Epidermal melanocyte (primary cell): ENCODE measurements around the gene DHFR.
"Not testable (repeated sequence)": the region's sequence is repeated elsewhere in the genome, so short reads cannot be mapped to it uniquely, and the experiment has no call there.

Experiments
- DNase-seq: peaks from one replicate; pipeline ENCODE4 v3.0.0; 2011; ENCODE audit warnings: low spot score; ENCODE audit not compliant: insufficient read length

The DHFR gene

DNA sequence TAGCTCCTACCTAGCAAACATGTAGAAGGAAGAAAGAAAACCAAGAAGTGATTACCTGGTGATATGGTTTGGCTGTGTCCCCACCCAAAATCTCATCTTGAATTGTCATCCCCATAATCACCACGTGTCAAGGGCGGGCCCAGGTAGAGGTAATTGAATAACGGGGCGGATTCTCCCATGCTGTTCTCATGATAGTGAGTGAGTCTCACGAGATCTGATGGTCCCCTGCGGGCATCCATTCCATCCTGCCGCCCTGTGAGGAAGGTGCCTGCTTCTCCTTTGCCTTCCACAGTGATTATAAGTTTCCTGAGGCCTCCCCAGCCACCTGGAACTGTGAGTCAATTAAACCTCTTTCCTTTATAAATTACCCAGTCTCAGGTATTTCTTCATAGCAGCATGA lies 57.3 kb downstream of the DHFR start:
- DNase-seq = no peak

DNA sequence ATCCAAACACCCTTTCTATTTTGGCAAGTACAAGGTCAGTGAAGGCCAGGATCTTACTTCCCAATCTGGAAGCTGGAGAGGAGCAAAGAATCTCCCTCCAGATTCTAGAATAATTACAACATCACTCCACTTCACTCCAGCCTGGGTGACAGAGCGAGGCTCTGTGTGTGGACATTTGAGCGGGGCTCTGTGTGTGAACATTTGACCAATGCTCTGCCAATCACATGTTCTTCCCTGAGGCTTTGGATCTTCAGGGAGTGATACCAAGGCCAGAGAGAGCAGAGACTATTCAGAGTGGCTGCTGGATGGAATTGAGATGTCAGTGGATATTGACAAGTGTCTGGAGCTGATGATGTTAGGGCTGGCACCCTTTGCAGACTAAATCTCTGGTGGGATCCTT lies 60.0 kb downstream of the DHFR start:
- peak; percentile 26 for DNase-seq

DNA sequence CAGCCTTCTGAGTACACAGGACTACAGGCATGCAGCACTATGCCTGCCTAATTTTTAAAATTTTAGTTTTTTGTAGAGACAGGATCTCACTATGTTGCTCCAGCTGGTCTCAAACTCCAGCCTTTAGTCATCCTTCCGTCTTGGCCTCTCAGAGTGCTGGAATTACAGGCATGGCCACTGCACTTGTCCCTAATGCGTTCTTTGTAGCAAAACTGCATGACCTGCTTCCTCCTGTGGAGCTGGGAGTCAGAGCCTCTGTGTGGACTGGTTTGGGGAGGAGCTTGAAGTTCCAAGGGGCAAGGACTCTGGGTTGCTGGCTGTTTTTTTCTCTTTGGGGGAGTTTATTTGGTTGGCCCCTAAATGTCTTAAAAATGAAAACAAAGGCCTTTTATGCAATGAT lies 62.0 kb downstream of the DHFR start:
- DNase-seq = no peak

DNA sequence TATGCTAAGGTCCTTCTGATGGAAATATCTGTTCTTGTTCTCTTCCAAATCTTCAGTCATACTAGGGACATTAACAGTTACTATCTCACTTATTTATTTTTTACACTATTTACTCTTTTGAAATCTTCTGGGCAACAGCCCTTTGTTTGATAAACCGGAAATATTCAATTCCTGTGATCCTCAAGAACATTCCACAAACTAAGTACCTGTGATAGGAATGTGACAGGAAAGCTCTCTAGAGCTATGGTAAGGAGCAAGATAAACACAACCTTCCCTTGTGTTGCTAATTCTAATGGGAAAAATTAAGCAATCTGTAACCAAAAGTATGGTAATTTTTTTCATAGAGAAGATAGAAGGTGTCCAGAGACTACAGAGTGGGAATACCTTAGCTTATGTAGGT lies 62.7 kb downstream of the DHFR start:
- no peak for DNase-seq

DNA sequence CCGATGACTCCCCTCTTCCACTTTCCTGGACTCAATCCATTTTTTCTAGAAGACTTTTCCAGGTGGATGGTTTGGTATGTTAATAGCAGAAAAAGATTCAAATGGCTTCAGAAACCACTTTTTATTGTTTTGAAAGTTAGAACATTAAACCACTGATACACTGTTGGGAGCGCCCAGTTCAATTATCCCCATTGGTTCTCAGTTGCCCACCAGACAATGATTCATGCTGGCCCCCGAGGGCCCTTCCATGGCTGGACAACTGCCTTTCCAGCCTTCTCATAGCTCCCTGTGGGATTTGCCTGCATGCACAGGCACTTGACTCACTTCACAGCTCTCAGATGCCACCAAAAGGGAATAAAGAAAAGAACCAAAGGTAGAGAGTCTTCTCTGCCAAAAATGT lies 63.4 kb downstream of the DHFR start:
- DNase-seq = no peak

DNA sequence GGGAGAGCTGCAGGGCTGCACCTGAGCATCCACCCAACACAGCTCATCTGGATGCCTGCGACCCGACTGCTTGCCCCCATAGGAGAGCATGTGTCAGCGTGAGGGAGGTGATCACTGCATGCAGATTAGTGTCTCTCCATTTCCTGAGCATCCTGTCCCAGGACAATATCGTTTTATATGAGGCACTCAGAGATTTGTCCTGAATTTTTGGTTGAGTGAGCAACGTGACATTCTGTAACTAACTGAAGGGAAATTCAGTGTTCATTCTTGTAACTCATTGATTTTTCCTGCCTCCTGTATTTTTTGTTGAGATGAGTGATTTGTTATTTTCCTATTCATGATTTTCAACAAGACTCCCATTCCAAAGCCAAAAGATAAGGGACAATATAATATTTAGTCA lies 64.0 kb downstream of the DHFR start:
- no peak for DNase-seq

DNA sequence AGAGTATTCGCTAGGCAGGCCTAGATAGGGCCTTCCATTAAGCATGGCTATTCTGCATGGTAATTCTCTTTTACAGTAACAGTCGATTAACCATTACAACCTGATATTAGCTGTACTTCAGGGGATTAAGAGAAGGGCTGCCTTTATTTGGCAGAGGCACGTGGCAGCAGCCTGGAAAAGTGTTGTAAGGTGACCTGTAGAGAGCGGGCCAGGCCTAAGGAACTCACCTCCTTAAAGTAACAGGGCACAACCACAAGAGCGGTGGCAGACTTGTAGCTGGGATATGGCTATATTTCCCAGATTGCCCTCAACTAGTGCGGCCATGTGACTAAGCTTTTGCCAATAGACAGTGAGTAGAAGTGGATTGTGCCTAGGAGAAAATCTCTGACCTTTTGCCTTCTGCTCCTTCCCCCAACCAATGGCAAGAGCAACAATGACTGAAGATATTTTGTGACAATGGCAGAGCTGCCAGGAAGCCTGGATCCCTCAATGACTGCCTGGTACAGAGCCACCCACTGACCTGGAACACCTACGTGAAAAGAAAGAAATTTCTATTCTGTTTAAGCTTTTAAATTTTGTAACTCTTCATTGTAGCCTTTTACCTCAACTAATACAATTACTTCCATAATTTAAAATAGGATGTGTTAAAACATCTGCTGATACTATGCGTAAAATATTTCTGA lies 65.8 kb downstream of the DHFR start:
- no peak for DNase-seq

DNA sequence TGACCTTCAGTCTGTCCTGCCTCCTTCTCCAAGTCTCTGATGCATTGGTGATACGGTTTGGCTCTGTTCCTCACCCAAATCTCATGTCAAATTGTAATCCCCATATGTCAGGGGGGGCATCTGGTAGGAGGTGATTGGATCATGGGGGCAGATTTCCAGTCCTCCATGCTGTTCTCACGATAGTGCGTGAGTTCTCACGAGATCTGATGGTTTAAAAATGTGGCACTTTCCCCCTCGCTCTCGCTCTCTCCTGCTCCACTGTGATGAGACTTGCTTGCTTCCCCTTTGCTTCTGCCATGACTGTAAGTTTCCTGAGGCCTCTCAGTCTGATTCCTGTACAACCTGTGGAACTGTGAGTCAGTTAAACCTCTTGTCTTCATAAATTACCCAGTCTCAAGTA lies 70.0 kb downstream of the DHFR start:
- DNase-seq = no peak

DNA sequence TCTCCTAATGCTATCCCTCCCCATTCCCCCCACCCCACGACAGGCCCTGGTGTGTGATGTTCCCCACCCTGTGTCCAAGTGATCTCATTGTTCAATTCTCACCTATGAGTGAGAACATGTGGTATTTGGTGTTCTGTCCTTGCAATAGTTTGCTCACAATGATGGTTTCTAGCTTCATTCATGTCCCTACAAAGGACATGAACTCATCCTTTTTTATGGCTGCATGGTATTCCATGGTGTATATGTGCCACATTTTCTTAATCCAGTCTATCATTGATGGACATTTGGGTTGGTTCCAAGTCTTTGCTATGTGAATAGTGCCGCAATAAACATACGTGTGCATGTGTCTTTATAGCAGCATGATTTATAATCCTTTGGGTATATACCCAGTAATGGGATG lies 74.5 kb downstream of the DHFR start:
- DNase-seq = not testable (repeated sequence)

DNA sequence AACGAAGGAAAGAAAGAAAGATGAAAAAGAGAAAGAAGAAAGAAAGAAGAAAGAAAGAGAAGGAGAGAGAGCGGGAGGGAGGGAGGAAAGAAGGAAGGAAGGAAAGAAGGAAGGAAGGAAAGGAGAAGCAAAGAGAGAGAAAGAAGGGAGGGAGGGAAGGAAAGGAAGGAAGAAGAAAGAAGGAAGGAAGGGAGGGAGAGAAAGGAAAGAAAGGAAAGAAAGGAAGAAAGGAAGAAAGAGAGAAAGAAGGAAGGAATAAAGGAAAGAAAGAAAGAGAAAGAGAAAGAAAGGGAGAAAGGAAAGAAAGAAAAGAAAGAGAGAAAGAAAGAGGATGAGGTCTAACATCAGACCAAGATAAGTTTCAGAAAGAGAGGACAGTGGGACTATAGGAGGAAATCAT lies 75.7 kb downstream of the DHFR start:
- DNase-seq = no peak

DNA sequence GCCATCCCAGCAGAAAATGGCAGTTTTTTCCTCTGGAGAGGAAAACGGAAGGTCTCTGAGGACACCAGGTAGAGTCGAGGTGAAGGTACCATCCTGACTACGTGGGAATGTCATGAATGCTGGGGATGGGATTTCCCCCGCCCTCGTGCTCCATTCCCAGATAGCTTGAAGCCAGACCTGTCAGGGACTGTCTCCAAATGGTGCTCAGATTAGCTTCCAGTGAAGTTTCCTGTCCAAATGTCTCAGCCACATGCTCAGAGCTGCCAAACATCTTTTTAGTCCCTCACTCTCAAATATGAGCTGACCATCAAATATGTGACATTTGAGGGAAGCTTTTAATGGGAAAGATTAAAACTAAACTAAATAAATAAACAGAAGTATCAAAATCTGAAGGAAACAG lies 77.1 kb downstream of the DHFR start:
- no peak for DNase-seq

DNA sequence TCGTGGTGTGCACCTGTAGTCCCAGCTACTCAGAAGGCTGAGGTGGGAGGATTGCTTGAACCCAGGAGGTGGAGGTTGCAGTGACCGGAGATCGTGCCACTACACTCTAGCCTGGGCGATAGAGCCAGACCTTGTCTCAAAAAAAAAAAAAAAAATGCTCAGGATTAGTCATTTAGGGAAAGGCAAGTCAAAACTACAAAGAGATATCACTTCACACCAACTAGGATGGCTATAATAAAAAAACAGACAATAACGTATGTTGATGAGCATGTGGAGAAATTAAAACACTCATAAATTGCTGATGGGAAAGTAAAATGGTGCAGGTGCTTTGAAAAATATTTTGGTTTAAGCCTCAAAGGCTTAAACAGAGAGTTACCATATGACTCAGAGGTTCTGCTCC lies 78.4 kb downstream of the DHFR start:
- no peak for DNase-seq
